ENCODE data around the gene LSM12.

Gene LSM12

DNA sequence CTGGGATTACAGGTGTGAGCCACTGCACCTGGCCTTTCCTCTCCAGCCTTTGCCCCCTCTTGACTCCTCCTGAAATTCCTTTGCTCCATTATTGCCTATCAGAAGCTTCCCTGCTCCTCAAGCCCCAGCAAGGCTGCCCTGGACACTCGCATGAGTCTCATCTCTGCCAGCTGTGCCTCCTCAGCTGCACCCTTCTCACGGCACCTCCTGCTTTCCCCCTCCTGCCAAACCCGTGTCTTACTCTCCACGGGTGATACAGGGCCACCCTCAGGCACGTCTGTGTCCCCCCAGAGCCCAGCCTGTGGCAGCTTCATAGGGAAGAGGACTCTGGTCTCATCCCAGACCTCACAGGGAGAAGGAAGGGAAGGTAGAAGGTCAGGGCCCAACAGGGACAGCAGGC lies 19.4 kb upstream of the LSM12 start:
- no peak overlapping the region for H3K4me2 ChIP-seq (ENCODE audit: low read length)
- no peaks in the 10 kb centered on the region for H3K4me1 ChIP-seq (ENCODE audit: control insufficient read depth, low read length)

DNA sequence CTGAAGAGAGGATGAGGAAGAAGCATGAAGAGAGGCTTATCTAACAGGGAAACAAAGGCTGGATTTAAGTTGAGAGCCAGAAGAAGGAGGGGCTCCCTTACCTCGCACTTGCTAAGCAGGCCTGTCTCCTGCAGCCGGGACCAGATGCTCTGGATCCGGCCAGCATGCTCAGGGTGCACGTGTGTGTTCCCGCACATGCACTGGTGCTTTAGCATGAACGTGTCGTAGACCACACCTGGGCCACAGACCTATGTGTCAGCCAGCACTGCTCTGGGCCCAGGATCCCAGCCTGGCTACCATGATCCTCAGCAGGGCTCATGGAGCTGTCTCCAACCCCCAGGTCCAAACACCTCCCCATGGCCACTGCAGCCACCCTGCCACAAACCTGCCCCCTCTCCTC lies 18.4 kb upstream of the LSM12 start:
- peaks cover 10% of the 10 kb centered on the region; the same call in 1 of the 2 replicates for H3K36me3 ChIP-seq (ENCODE audit: control insufficient read depth, low read length)
- no peaks in the 10 kb centered on the region for H4K20me1 ChIP-seq (ENCODE audit: control insufficient read depth, insufficient read depth, low read depth, low read length)
- TF ChIP-seq, protein P1, sequence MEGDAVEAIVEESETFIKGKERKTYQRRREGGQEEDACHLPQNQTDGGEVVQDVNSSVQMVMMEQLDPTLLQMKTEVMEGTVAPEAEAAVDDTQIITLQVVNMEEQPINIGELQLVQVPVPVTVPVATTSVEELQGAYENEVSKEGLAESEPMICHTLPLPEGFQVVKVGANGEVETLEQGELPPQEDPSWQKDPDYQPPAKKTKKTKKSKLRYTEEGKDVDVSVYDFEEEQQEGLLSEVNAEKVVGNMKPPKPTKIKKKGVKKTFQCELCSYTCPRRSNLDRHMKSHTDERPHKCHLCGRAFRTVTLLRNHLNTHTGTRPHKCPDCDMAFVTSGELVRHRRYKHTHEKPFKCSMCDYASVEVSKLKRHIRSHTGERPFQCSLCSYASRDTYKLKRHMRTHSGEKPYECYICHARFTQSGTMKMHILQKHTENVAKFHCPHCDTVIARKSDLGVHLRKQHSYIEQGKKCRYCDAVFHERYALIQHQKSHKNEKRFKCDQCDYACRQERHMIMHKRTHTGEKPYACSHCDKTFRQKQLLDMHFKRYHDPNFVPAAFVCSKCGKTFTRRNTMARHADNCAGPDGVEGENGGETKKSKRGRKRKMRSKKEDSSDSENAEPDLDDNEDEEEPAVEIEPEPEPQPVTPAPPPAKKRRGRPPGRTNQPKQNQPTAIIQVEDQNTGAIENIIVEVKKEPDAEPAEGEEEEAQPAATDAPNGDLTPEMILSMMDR (IDR thresholded peaks at IDR 0.05; ENCODE audit: low read depth, low read length, poor library complexity, severe bottlenecking): no peak
- no peak for TF ChIP-seq EZH2phosphoT487 (IDR thresholded peaks at IDR 0.05; ENCODE audit: borderline replicate concordance, low read length)
- no peak overlapping the region for H3K4me3 ChIP-seq (ENCODE audit: low read length)
- H3F3A ChIP-seq (ENCODE audit: control insufficient read depth, insufficient read depth): no peaks in the 10 kb centered on the region
- H3K4me1 ChIP-seq (ENCODE audit: control insufficient read depth, low read length): peaks cover 6% of the 10 kb centered on the region
- H3K4me2 ChIP-seq (ENCODE audit: low read length): no peak overlapping the region
- no peaks in the 10 kb centered on the region for H3K79me2 ChIP-seq (ENCODE audit: control insufficient read depth, low read length)
- no peaks in the 10 kb centered on the region for H3K9me2 ChIP-seq (replicated peaks; ENCODE audit: control insufficient read depth, low read length)
- no peaks in the 10 kb centered on the region for H3K9me3 ChIP-seq (ENCODE audit: control insufficient read depth, insufficient read depth, low read length)
- no peaks in the 10 kb centered on the region for H3K27me3 ChIP-seq (ENCODE audit: control insufficient read depth, low read length)
- H3K27ac ChIP-seq (ENCODE audit: low read depth, low read length): no peak overlapping the region

More for the DNA sequence above, 19.4 kb upstream of the LSM12 start:
- Histone ChIP-seq H3K27ac (ENCODE audit: low read depth, low read length) (no peak overlapping the region), H3K9me2 (replicated peaks; ENCODE audit: control insufficient read depth, low read length) (no peaks in the 10 kb centered on the region), H3F3A (ENCODE audit: control insufficient read depth, insufficient read depth) (no peaks in the 10 kb centered on the region), H3K4me3 (ENCODE audit: low read length) (no peak overlapping the region), H3K27me3 (ENCODE audit: control insufficient read depth, low read length) (no peaks in the 10 kb centered on the region), H4K20me1 (ENCODE audit: control insufficient read depth, insufficient read depth, low read depth, low read length) (no peaks in the 10 kb centered on the region), H3K36me3 (ENCODE audit: control insufficient read depth, low read length) (peaks cover 10% of the 10 kb centered on the region; the same call in 1 of the 2 replicates), H3K9me3 (ENCODE audit: control insufficient read depth, insufficient read depth, low read length) (no peaks in the 10 kb centered on the region), H3K79me2 (ENCODE audit: control insufficient read depth, low read length) (no peaks in the 10 kb centered on the region)
- TF ChIP-seq EZH2phosphoT487 (IDR thresholded peaks at IDR 0.05; ENCODE audit: borderline replicate concordance, low read length): no peak
- TF ChIP-seq, protein P1 (IDR thresholded peaks at IDR 0.05; ENCODE audit: low read depth, low read length, poor library complexity, severe bottlenecking): no peak

DNA sequence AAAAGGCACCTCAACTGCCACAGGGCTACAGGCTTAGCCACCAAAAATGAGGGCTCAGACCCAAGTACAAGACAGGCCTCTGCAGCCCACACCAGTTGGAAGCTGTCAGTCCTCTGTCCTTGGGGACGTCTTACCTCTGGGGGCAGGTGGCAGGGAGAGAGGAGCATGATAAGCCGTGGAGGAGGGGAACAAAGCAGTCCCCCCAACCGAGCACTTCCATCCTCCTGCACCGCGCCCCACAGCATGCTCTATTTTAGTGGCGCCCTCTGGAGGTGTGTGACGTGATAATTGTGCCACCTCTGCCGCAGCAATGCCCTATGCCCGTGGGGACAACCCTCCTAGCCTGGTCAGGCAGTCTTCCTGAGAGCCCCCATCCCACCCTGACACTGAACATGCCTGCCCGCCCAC lies 17.7 kb upstream of the LSM12 start:
- Histone ChIP-seq H3K9me2 (replicated peaks; ENCODE audit: control insufficient read depth, low read length) (no peaks in the 10 kb centered on the region), H3K36me3 (ENCODE audit: control insufficient read depth, low read length) (peaks cover 10% of the 10 kb centered on the region; the same call in 1 of the 2 replicates), H3K27ac (ENCODE audit: low read depth, low read length) (no peak overlapping the region), H4K20me1 (ENCODE audit: control insufficient read depth, insufficient read depth, low read depth, low read length) (no peaks in the 10 kb centered on the region), H3F3A (ENCODE audit: control insufficient read depth, insufficient read depth) (no peaks in the 10 kb centered on the region), H3K4me3 (ENCODE audit: low read length) (no peak overlapping the region), H3K4me1 (ENCODE audit: control insufficient read depth, low read length) (peaks cover 10% of the 10 kb centered on the region), H3K9me3 (ENCODE audit: control insufficient read depth, insufficient read depth, low read length) (no peaks in the 10 kb centered on the region), H3K27me3 (ENCODE audit: control insufficient read depth, low read length) (no peaks in the 10 kb centered on the region), H3K79me2 (ENCODE audit: control insufficient read depth, low read length) (no peaks in the 10 kb centered on the region), H3K4me2 (ENCODE audit: low read length) (no peak overlapping the region)
- no peak for TF ChIP-seq EZH2phosphoT487 (IDR thresholded peaks at IDR 0.05; ENCODE audit: borderline replicate concordance, low read length)
- TF ChIP-seq, protein P1 (IDR thresholded peaks at IDR 0.05; ENCODE audit: low read depth, low read length, poor library complexity, severe bottlenecking): peak; percentile 57
